SK-N-MC (cell line): ENCODE data around the gene UTP15.

ENCODE experiments used
- DNase-seq: peaks from one replicate; pipeline ENCODE4 v3.0.0-alpha.2; 2011; ENCODE audit warnings: low read depth, low spot score
- H3K27ac ChIP-seq: fragments of 200-600 bp; sonication (generic); 2 replicates; pipeline ENCODE4 v1.5.1; 2016; ENCODE audit warnings: mixed run types
- H3K36me3 ChIP-seq: fragments of 200-600 bp; sonication (generic); 2 replicates; pipeline ENCODE4 v1.6.1; 2017; ENCODE audit warnings: antibody characterized with exemption, low read length, mixed read lengths; ENCODE audit not compliant: insufficient read depth
- H3K4me3 ChIP-seq: fragments of 200-600 bp; sonication (generic); 2 replicates; pipeline ENCODE4 v1.5.1; 2016
- H3K9ac ChIP-seq: fragments of 200-600 bp; sonication (generic); 2 replicates; pipeline ENCODE4 v1.8.0; 2017; ENCODE audit warnings: mixed run types, mixed read lengths; ENCODE audit not compliant: insufficient read length
- H3K9me3 ChIP-seq: fragments of 200-600 bp; sonication (generic); 2 replicates; pipeline ENCODE4 v1.6.1; 2017; ENCODE audit warnings: low read depth, mild to moderate bottlenecking, antibody characterized with exemption, low read length, moderate library complexity, mixed read lengths
- EZH2 ChIP-seq: fragments of 200-600 bp; sonication (generic); IDR thresholded peaks from one replicate; pipeline ENCODE4 v1.6.1; 2017; ENCODE audit warnings: antibody characterized with exemption
- FOXP2 ChIP-seq: optimal IDR thresholded peaks from 2 replicates; pipeline ENCODE3; 2011; ENCODE audit warnings: mild to moderate bottlenecking, moderate library complexity; ENCODE audit not compliant: insufficient read depth; ENCODE audit errors: extremely low read length, control extremely low read depth
- POLR2AphosphoS5 ChIP-seq: IDR thresholded peaks from 2 replicates; pipeline ENCODE4 v1.6.1; 2012; ENCODE audit warnings: mild to moderate bottlenecking, low read depth, low read length, borderline replicate concordance

UTP15 gene

GRCh38 chr5:73625372-73625943 lies 59.9 kb downstream of the UTP15 start:
- Histone ChIP-seq H3K9me3 (no peaks in the 10 kb centered on the region), H3K27ac (no peak overlapping the region), H3K9ac (no peak overlapping the region), H3K4me3 (peak overlapping the region; percentile 51; the same call in 1 of the 2 replicates), H3K36me3 (no peaks in the 10 kb centered on the region)
- no peak for TF ChIP-seq FOXP2
- no peak for TF ChIP-seq POLR2AphosphoS5
- no peak for TF ChIP-seq EZH2
- DNase-seq: no peak

DNA sequence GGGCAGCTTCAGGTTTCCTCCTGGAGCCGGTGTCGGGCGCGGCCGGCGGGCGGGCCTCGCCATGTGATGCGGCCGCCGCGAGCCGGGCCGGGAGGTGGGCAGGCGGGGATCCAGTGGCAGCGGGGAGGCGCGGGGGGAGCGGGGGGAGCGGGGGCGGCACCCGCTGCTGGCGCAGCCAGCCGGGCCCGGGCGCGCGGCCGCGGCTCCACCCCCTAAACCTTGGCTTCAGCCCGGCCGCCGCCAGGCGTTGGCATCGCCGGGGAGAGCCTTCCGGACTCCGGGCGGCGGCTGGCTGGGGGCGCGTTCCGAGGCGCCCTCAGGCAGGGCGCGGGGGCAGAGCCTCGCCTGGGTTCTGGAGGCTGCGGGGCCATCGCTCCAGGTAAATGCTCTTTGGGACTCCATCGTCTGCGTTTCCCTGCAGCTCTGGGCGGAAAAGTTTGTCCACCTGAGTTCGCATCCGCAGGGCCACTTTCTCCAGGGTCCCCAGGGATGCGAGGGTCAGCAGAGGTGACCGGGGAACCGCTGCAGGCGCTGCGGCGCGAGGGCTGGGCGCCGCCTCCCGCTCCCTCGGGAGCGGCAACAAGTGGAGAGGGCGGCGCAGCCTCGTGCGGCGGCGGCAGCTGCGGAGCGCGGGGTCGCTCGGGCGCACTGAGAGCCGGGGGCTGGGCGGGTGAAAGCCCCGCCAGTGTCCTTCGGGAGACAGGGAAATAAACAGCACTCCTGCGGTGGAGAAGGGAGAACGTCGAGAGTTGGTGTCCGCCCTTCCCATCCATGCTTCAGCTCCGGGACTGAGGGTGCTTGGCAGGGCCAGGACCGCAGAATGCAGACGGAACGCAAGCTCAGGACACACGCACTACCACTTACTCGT lies 60.6 kb downstream of the UTP15 start, which contains the start of gene ARHGEF28:
Gene ARHGEF28, plus strand, starts transcription at position 253 of the 868 bp plus-strand sequence. CDS start 58,656 bp downstream, outside the sequence.
- H3K4me3 ChIP-seq: peak within 1 kb of the TSS; percentile 69
- no peak within 1 kb of the TSS for H3K9ac ChIP-seq
- no peak for TF ChIP-seq FOXP2
- no peak for TF ChIP-seq EZH2
- H3K27ac ChIP-seq: no peak within 1 kb of the TSS
- H3K36me3 ChIP-seq: no peaks in the 10 kb centered on the region
- H3K9me3 ChIP-seq: no peaks in the 10 kb centered on the region
- DNase-seq: no peak

- Histone ChIP-seq H3K9ac (no peak overlapping the region), H3K27ac (no peak overlapping the region), H3K4me3 (no peak overlapping the region), H3K36me3 (no peaks in the 10 kb centered on the region), H3K9me3 (no peaks in the 10 kb centered on the region)
- no peak for DNase-seq
- TF ChIP-seq EZH2 (no peak), POLR2AphosphoS5 (no peak), FOXP2 (no peak)
These were observed 61.3 kb downstream of the UTP15 start for GRCh38 chr5:73626814-73627313.

- Histone ChIP-seq H3K36me3 (no peaks in the 10 kb centered on the region), H3K4me3 (no peak overlapping the region), H3K9ac (no peak overlapping the region), H3K27ac (no peak overlapping the region), H3K9me3 (no peaks in the 10 kb centered on the region)
- no peak for DNase-seq
- TF ChIP-seq POLR2AphosphoS5 (no peak), FOXP2 (no peak), EZH2 (no peak)
These were observed 63.9 kb downstream of the UTP15 start for GRCh38 chr5:73629456-73629855.

GRCh38 chr5:73630765-73631164 lies 65.2 kb downstream of the UTP15 start:
- Histone ChIP-seq H3K9me3 (no peaks in the 10 kb centered on the region), H3K27ac (no peak overlapping the region), H3K4me3 (no peak overlapping the region), H3K36me3 (no peaks in the 10 kb centered on the region), H3K9ac (no peak overlapping the region)
- no peak for TF ChIP-seq POLR2AphosphoS5
- TF ChIP-seq FOXP2: no peak
- TF ChIP-seq EZH2: no peak
- no peak for DNase-seq

- Histone ChIP-seq H3K4me3 (no peak overlapping the region), H3K27ac (no peak overlapping the region), H3K9ac (no peak overlapping the region), H3K9me3 (no peaks in the 10 kb centered on the region), H3K36me3 (no peaks in the 10 kb centered on the region)
- no peak for TF ChIP-seq POLR2AphosphoS5
- no peak for TF ChIP-seq EZH2
- TF ChIP-seq FOXP2: no peak
- no peak for DNase-seq
These were observed 66.0 kb downstream of the UTP15 start for GRCh38 chr5:73631500-73631899.
